Measurements from ENCODE around the gene SOAT2.

SOAT2 gene

GRCh38 chr12:53102883-53103807 is at the start of gene SOAT2:
TSS of gene SOAT2 (plus strand) at chr12:53103486. CDS start at chr12:53103578, 92 bp downstream.
- DNase-seq (ENCODE audit: low spot score) = no peak

- DNase-seq (ENCODE audit: low spot score) = peak; percentile 94
Measured at GRCh38 chr12:53054112-53054878, 49.0 kb upstream of the SOAT2 start.

- DNase-seq (ENCODE audit: low spot score) = no peak
Measured at GRCh38 chr12:53055471-53056266, 47.6 kb upstream of the SOAT2 start.

GRCh38 chr12:53056296-53056695 is 47.0 kb upstream of the SOAT2 start:
- no peak for DNase-seq (ENCODE audit: low spot score)

- DNase-seq (ENCODE audit: low spot score) = no peak
Measured at GRCh38 chr12:53056901-53057300, 46.4 kb upstream of the SOAT2 start.

- no peak for DNase-seq (ENCODE audit: low spot score)
Measured at GRCh38 chr12:53057816-53058500, 45.3 kb upstream of the SOAT2 start.

- no peak for DNase-seq (ENCODE audit: low spot score)
Measured at GRCh38 chr12:53058674-53059433, 44.4 kb upstream of the SOAT2 start.

- DNase-seq (ENCODE audit: low spot score) = no peak
Measured at GRCh38 chr12:53059434-53060063, 43.7 kb upstream of the SOAT2 start.

- no peak for DNase-seq (ENCODE audit: low spot score)
Measured at GRCh38 chr12:53060064-53060720, 43.1 kb upstream of the SOAT2 start.

- DNase-seq (ENCODE audit: low spot score) = no peak
Measured at GRCh38 chr12:53060721-53061276, 42.5 kb upstream of the SOAT2 start.

GRCh38 chr12:53061404-53062010 is 41.8 kb upstream of the SOAT2 start:
- DNase-seq (ENCODE audit: low spot score) = no peak

- no peak for DNase-seq (ENCODE audit: low spot score)
Measured at GRCh38 chr12:53062011-53062961, 41.0 kb upstream of the SOAT2 start.

- DNase-seq (ENCODE audit: low spot score) = no peak
Measured at GRCh38 chr12:53062977-53063707, 40.1 kb upstream of the SOAT2 start.

GRCh38 chr12:53063708-53064612 is 39.3 kb upstream of the SOAT2 start:
- DNase-seq (ENCODE audit: low spot score) = no peak

GRCh38 chr12:53064613-53065436 is 38.5 kb upstream of the SOAT2 start:
- DNase-seq (ENCODE audit: low spot score) = no peak

All from hematopoietic multipotent progenitor cell treated with erythropoietin and hydrocortisone succinate and interleukin-3 and kit ligand, for 15 days (in vitro differentiated cells).